ENCODE data around the gene OAT.

DNA sequence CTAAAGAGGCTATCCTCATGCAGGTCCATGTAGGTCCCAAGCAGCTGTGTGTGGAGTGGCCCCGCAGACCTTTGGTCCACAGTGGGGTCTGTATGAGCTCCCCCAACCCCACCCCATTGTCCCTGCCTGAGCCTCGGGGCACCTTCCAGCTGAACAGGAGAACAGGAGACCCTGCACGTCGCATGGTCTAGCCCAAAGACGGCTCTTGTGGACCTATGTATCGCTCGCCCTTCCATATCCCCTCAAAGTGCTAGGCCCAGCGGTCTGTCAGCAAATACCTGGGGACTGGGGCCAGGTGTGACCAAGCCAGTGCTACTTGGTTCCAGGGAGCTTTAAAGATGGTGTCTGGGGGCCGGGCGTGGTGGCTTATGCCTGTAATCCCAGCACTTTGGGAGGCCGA is 43.0 kb downstream of the OAT start:
- TF ChIP-seq, protein P1, sequence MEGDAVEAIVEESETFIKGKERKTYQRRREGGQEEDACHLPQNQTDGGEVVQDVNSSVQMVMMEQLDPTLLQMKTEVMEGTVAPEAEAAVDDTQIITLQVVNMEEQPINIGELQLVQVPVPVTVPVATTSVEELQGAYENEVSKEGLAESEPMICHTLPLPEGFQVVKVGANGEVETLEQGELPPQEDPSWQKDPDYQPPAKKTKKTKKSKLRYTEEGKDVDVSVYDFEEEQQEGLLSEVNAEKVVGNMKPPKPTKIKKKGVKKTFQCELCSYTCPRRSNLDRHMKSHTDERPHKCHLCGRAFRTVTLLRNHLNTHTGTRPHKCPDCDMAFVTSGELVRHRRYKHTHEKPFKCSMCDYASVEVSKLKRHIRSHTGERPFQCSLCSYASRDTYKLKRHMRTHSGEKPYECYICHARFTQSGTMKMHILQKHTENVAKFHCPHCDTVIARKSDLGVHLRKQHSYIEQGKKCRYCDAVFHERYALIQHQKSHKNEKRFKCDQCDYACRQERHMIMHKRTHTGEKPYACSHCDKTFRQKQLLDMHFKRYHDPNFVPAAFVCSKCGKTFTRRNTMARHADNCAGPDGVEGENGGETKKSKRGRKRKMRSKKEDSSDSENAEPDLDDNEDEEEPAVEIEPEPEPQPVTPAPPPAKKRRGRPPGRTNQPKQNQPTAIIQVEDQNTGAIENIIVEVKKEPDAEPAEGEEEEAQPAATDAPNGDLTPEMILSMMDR (conservative IDR thresholded peaks at IDR 0.05; ENCODE audit: low read depth, low read length), result no peak
- TF ChIP-seq EZH2 (IDR thresholded peaks at IDR 0.05; ENCODE audit: borderline replicate concordance, low read depth, low read length, poor library complexity, severe bottlenecking), result no peak
